OCI-LY1 (cell line): ENCODE data around the gene FBXO47.

Source experiments
- CTCF ChIP-seq: fragments of 200-600 bp; sonication (generic), shearing (Covaris generic); IDR thresholded peaks from 2 replicates; pipeline ENCODE4 v1.5.1; 2017; ENCODE audit warnings: mild to moderate bottlenecking, antibody characterized with exemption, low read length, moderate library complexity, mixed read lengths
- EZH2 ChIP-seq: fragments of 200-600 bp; sonication (generic), shearing (Covaris generic); IDR thresholded peaks from 2 replicates; pipeline ENCODE4 v1.8.0; 2017; ENCODE audit warnings: borderline replicate concordance, mixed run types, mild to moderate bottlenecking, antibody characterized with exemption, low read length, moderate library complexity, mixed read lengths

- TF ChIP-seq CTCF (no peak), EZH2 (no peak)
These were observed 73.6 kb downstream of the FBXO47 start for GRCh38 chr17:38893607-38894006.
